IMR-90 (cell line): ENCODE data around the gene KRTAP5-1. TPM values are rescaled to one million over a fixed set of nuclear protein-coding genes. Genes with fewer than 3 reads are reported as not detected.

ENCODE experiments used
- ATAC-seq: fragments of 200-7000 bp; cut with Tn5 transposase; 2 replicates; pipeline ENCODE4 v1.9.1; 2020; ENCODE audit warnings: low read depth, mild to moderate bottlenecking, moderate library complexity
- BruUV-seq: library from RNA; stranded (reverse); fragments of 400-500 nt; replicated peaks from 2 replicates; lab custom pipeline; 2021; lab: Mats Ljungman, UMichigan
- CTCF ChIA-PET: fragments of 300-600 bp; formaldehyde crosslinking; extraction: SDS; loops from one replicate; lab custom pipeline; 2021; ENCODE audit warnings: antibody characterized with exemption; lab: Yijun Ruan, JAX
- POLR2A ChIA-PET: fragments of 300-600 bp; sonication (Branson Sonifier 250); formaldehyde crosslinking; loops from one replicate; lab custom pipeline; 2022; ENCODE audit warnings: antibody characterized with exemption; ENCODE audit not compliant: unreplicated experiment; lab: Charles Lee
- DNase-seq: peaks from one replicate; pipeline ENCODE4 v3.0.0; 2013
- H2AFZ ChIP-seq: replicated peaks from 2 replicates; pipeline ENCODE3; 2013; ENCODE audit warnings: low read length, mild to moderate bottlenecking; ENCODE audit not compliant: poor library complexity
- H2AK5ac ChIP-seq: 2 replicates; pipeline ENCODE4 v1.6.1; 2013; ENCODE audit warnings: low read depth, low read length, inconsistent platforms
- H2AK9ac ChIP-seq: replicated peaks from 2 replicates; pipeline ENCODE3; 2013; ENCODE audit warnings: mild to moderate bottlenecking, low read depth, low read length, moderate library complexity; ENCODE audit not compliant: poor library complexity
- H2BK120ac ChIP-seq: 2 replicates; pipeline ENCODE4 v1.6.1; 2013; ENCODE audit warnings: low read depth, low read length, inconsistent platforms
- H2BK15ac ChIP-seq: 3 replicates; pipeline ENCODE4 v1.6.1; 2013; ENCODE audit warnings: low read depth, low read length, inconsistent platforms
- H2BK20ac ChIP-seq: 2 replicates; pipeline ENCODE4 v1.6.1; 2013; ENCODE audit warnings: low read depth, mild to moderate bottlenecking, inconsistent platforms, low read length, moderate library complexity
- H2BK5ac ChIP-seq: 2 replicates; pipeline ENCODE4 v1.6.1; 2013; ENCODE audit warnings: mild to moderate bottlenecking, low read depth, low read length, inconsistent platforms; ENCODE audit not compliant: poor library complexity, severe bottlenecking
- H3K14ac ChIP-seq: replicated peaks from 2 replicates; pipeline ENCODE4 v1.6.1; 2013; ENCODE audit warnings: low read depth, low read length, inconsistent platforms
- H3K18ac ChIP-seq: 2 replicates; pipeline ENCODE4 v1.6.1; 2013; ENCODE audit warnings: low read depth, low read length, control low read depth
- H3K23ac ChIP-seq: 2 replicates; pipeline ENCODE4 v1.6.1; 2013; ENCODE audit warnings: low read depth, low read length, inconsistent platforms
- H3K27ac ChIP-seq: 2 replicates; pipeline ENCODE4 v1.5.1; 2013; ENCODE audit warnings: mild to moderate bottlenecking, control low read depth, low read length; ENCODE audit not compliant: insufficient read depth
- H3K27me3 ChIP-seq: 2 replicates; pipeline ENCODE4 v1.6.1; 2013; ENCODE audit warnings: low read length; ENCODE audit not compliant: control insufficient read depth, insufficient read depth
- H3K36me3 ChIP-seq: 2 replicates; pipeline ENCODE4 v1.6.1; 2013; ENCODE audit warnings: low read length, mixed read lengths; ENCODE audit not compliant: control insufficient read depth, insufficient read depth
- H3K4ac ChIP-seq: 2 replicates; pipeline ENCODE4 v1.6.1; 2013; ENCODE audit warnings: low read depth, low read length, inconsistent platforms
- H3K4me1 ChIP-seq: 2 replicates; pipeline ENCODE4 v1.6.1; 2013; ENCODE audit warnings: low read length, mixed read lengths; ENCODE audit not compliant: control insufficient read depth, insufficient read depth
- H3K4me2 ChIP-seq: 2 replicates; pipeline ENCODE4 v1.6.1; 2013; ENCODE audit warnings: low read depth, mild to moderate bottlenecking, control low read depth, low read length, moderate library complexity
- H3K4me3 ChIP-seq: 2 replicates; pipeline ENCODE4 v1.5.1; 2013; ENCODE audit warnings: low read depth, mild to moderate bottlenecking, control low read depth, low read length, moderate library complexity; ENCODE audit not compliant: insufficient read depth
- H3K56ac ChIP-seq: 2 replicates; pipeline ENCODE4 v1.6.1; 2013; ENCODE audit warnings: low read length, inconsistent platforms; ENCODE audit not compliant: insufficient read depth; ENCODE audit errors: extremely low read depth
- H3K79me1 ChIP-seq, 2 experiments: 2 replicates each; pipeline ENCODE4 v1.6.1; 2013; ENCODE audit warnings: low read length in 2 of 2, inconsistent platforms in 1 of 2, low read depth in 1 of 2
- H3K9ac ChIP-seq: 2 replicates; pipeline ENCODE4 v1.6.1; 2013; ENCODE audit warnings: low read depth, low read length, control low read depth
- H3K9me1 ChIP-seq: 2 replicates; pipeline ENCODE4 v1.6.1; 2013; ENCODE audit warnings: low read length, inconsistent platforms; ENCODE audit not compliant: insufficient read depth
- H3K9me3 ChIP-seq: 2 replicates; pipeline ENCODE4 v1.6.1; 2013; ENCODE audit warnings: low read length; ENCODE audit not compliant: control insufficient read depth, insufficient read depth
- H4K20me1 ChIP-seq: 2 replicates; pipeline ENCODE4 v1.6.1; 2013; ENCODE audit warnings: low read length, inconsistent platforms; ENCODE audit not compliant: insufficient read depth
- H4K5ac ChIP-seq: 2 replicates; pipeline ENCODE4 v1.6.1; 2013; ENCODE audit warnings: mild to moderate bottlenecking, low read depth, low read length, control low read depth
- H4K8ac ChIP-seq, 2 experiments: 2 replicates each; pipeline ENCODE4 v1.6.1; 2013; ENCODE audit warnings: low read depth in 2 of 2, low read length in 2 of 2, control low read depth in 1 of 2, inconsistent platforms in 1 of 2
- H4K91ac ChIP-seq: 2 replicates; pipeline ENCODE4 v1.6.1; 2013; ENCODE audit warnings: low read depth, low read length, inconsistent platforms; ENCODE audit not compliant: insufficient read depth
- BHLHE40 ChIP-seq: fragments of 150-350 bp; IDR thresholded peaks from 2 replicates; pipeline ENCODE4 v1.6.1; 2016; ENCODE audit warnings: mild to moderate bottlenecking, low read depth, low read length
- CEBPB ChIP-seq: IDR thresholded peaks from 2 replicates; pipeline ENCODE4 v1.6.1; 2012; ENCODE audit warnings: low read depth, low read length, improper control_type of control experiment
- CHD1 ChIP-seq: IDR thresholded peaks from 2 replicates; pipeline ENCODE4 v1.6.1; 2012; ENCODE audit warnings: low read depth, low read length, improper control_type of control experiment
- CTCF ChIP-seq: conservative IDR thresholded peaks from 2 replicates; pipeline ENCODE4 v1.5.1; 2012; ENCODE audit warnings: mild to moderate bottlenecking, low read depth, low read length, improper control_type of control experiment
- FOS ChIP-seq: fragments of 150-350 bp; IDR thresholded peaks from 2 replicates; pipeline ENCODE4 v1.6.1; 2016; ENCODE audit warnings: low read depth, low read length
- MXI1 ChIP-seq: IDR thresholded peaks from 2 replicates; pipeline ENCODE4 v1.6.1; 2012; ENCODE audit warnings: low read depth, mild to moderate bottlenecking, low read length, moderate library complexity, borderline replicate concordance
- NFE2L2 ChIP-seq: fragments of 150-350 bp; IDR thresholded peaks from 2 replicates; pipeline ENCODE4 v1.6.1; 2016; ENCODE audit warnings: low read depth, mild to moderate bottlenecking, low read length
- POLR2A ChIP-seq: IDR thresholded peaks from 2 replicates; pipeline ENCODE4 v1.6.1; 2012; ENCODE audit warnings: mild to moderate bottlenecking, low read depth, low read length
- RAD21 ChIP-seq: IDR thresholded peaks from 2 replicates; pipeline ENCODE4 v1.6.1; 2012; ENCODE audit warnings: low read length, improper control_type of control experiment
- RCOR1 ChIP-seq: IDR thresholded peaks from 2 replicates; pipeline ENCODE4 v1.6.1; 2012; ENCODE audit warnings: mild to moderate bottlenecking, low read length, improper control_type of control experiment; ENCODE audit not compliant: insufficient replicate concordance
- SMC3 ChIP-seq: fragments of 150-350 bp; IDR thresholded peaks from 2 replicates; pipeline ENCODE4 v1.6.1; 2016; ENCODE audit warnings: low read depth, mild to moderate bottlenecking, antibody characterized with exemption, low read length, moderate library complexity
- USF2 ChIP-seq: fragments of 150-350 bp; IDR thresholded peaks from 2 replicates; pipeline ENCODE4 v1.6.1; 2017; ENCODE audit warnings: mild to moderate bottlenecking, antibody characterized with exemption, low read length, low read depth
- WGBS, 2 experiments: methylation state at CpG; one replicate each; pipeline versions ENCODE4 v1.1.5 to v1.1.7; 2013; ENCODE audit warnings: missing lambda C conversion rate in 2 of 2; ENCODE audit not compliant: insufficient read length in 1 of 2; ENCODE audit errors: extremely low coverage in 2 of 2; 5-methylcytosine and 5-hydroxymethylcytosine counted together
- dilution Hi-C: fragments of 300-500 bp; cut with HindIII; formaldehyde crosslinking; loops from one replicate; pipeline ENCODE4 v1.14.3; 2018; ENCODE audit warnings: low sequenced_read_pairs; ENCODE audit not compliant: unreplicated experiment
- in situ Hi-C: fragments of 300-500 bp; cut with MboI; formaldehyde crosslinking; loops from 3 replicates; pipeline ENCODE4 v1.14.3; 2019; ENCODE audit warnings: low sequenced_read_pairs, inconsistent platforms, mixed read lengths
- intact Hi-C: fragments of 100-400 bp; cut with micrococcal nuclease; formaldehyde crosslinking; loops from 2 replicates; pipeline ENCODE4 v1.10.0; 2022
- polyA plus RNA-seq, 3 experiments: library from polyadenylated mRNA; depleted of rRNA; stranded (reverse); fragments of >200 nt; gene quantifications; 2 replicates each; pipeline ENCODE4 v1.2.3, GENCODE V29; 2012; ENCODE audit warnings: low replicate concordance in 1 of 3
- total RNA-seq: library from RNA; depleted of rRNA; stranded (reverse); fragments of >200 nt; gene quantifications from 2 replicates; pipeline ENCODE4 v1.2.3, GENCODE V29; 2012

Gene KRTAP5-1
- total and polyA plus RNA-seq, 2 of the 4 experiments (the other 2 are of a cell fraction) = not detected

- TF ChIP-seq MXI1 (no peak), CTCF (no peak), RAD21 (no peak), FOS (no peak)
These were observed 28.7 kb downstream of the KRTAP5-1 start (continued) for GRCh38 chr11:1556278-1556902.

- Histone ChIP-seq H3K27me3 (no peaks in the 10 kb centered on the region; the same call in 1 of the 2 replicates), H3K4me1 (peaks cover 20% of the 10 kb centered on the region), H3K56ac (no peak overlapping the region), H3K9me3 (no peaks in the 10 kb centered on the region), H3K4me2 (no peak overlapping the region), H3K36me3 (peaks cover 9% of the 10 kb centered on the region; the same call in 1 of the 2 replicates), H3K14ac (no peak overlapping the region), H2BK20ac (no peak overlapping the region), H2BK15ac (no peak overlapping the region), H2BK120ac (no peak overlapping the region), H3K9me1 (peaks cover 14% of the 10 kb centered on the region), H3K9ac (no peak overlapping the region), H4K8ac (no peak overlapping the region), H3K18ac (no peak overlapping the region), H2AK5ac (no peak overlapping the region), H4K20me1 (peaks cover 11% of the 10 kb centered on the region), H3K27ac (no peak overlapping the region), H4K5ac (no peak overlapping the region), H2BK5ac (no peak overlapping the region), H3K4ac (no peak overlapping the region), H2AK9ac (no peak overlapping the region), H3K23ac (no peak overlapping the region), H2AFZ (no peak overlapping the region), H4K91ac (no peak overlapping the region), H3K79me1 (peaks cover 0 to 16% of the 10 kb centered on the region in 2 experiments; a peak in 1 of 4 replicates), H3K4me3 (no peak overlapping the region)
- 81% methylated on average over 2 of the region's 9 CpGs; no CpG with 5 or more reads in 1 of the 2 experiments for WGBS, 2 experiments
- ATAC-seq = no peak
- TF ChIP-seq BHLHE40 (no peak), SMC3 (no peak), RCOR1 (no peak), CEBPB (no peak), NFE2L2 (no peak), USF2 (no peak), CHD1 (no peak), FOS (no peak), POLR2A (no peak), RAD21 (no peak)
- intact Hi-C loops (no loop called here), in situ Hi-C loops (no loop called here), dilution Hi-C loops (no loop called here)
- DNase-seq = no peak
- CTCF ChIA-PET = no interaction called here
- no TSS peak for BruUV-seq
- POLR2A ChIA-PET = no interaction called here
These were observed 29.4 kb downstream of the KRTAP5-1 start for GRCh38 chr11:1555713-1556153.
